ENCODE data around the gene SRM. TPM values are rescaled to one million over a fixed set of nuclear protein-coding genes. Genes with fewer than 3 reads are reported as not detected.
"Not testable (repeated sequence)": the region's sequence is repeated elsewhere in the genome, so short reads cannot be mapped to it uniquely, and the experiment has no call there.

SRM gene
- total and polyA plus RNA-seq, 8 donors = 35.2 to 123 (median 55.1) TPM

GRCh38 chr1:11105586-11105985, 45.8 kb upstream of the SRM start:
- ATAC-seq (no peak), DNase-seq (no peak)
- TF ChIP-seq CTCF (IDR thresholded peaks at IDR 0.05) = no peak

GRCh38 chr1:11101347-11101746, 41.5 kb upstream of the SRM start:
- TF ChIP-seq CTCF (IDR thresholded peaks at IDR 0.05) = no peak
- H3K27ac ChIP-seq = no peak overlapping the region

More at GRCh38 chr1:11105586-11105985, 45.8 kb upstream of the SRM start:
- no peaks in the 10 kb centered on the region for H3K27me3 ChIP-seq
- H3K36me3 ChIP-seq = peaks cover 0 to 57% of the 10 kb centered on the region in 2 donors
- H3K9me3 ChIP-seq = no peaks in the 10 kb centered on the region
- H3K4me1 ChIP-seq = no peaks in the 10 kb centered on the region
- H3K27ac ChIP-seq = no peak overlapping the region
- no peak overlapping the region for H3K4me3 ChIP-seq
- intact Hi-C loops (cut with DNase I) = no loop called here

GRCh38 chr1:11100806-11101205, 41.0 kb upstream of the SRM start:
- H3K27me3 ChIP-seq; H3K4me3 ChIP-seq; ATAC-seq; H3K9me3 ChIP-seq; H3K27ac ChIP-seq; intact Hi-C loops (cut with DNase I); DNase-seq: not testable (repeated sequence)
- Histone ChIP-seq H3K4me1 (peaks cover 9 to 19% of the 10 kb centered on the region in 2 donors), H3K36me3 (peaks cover 0 to 33% of the 10 kb centered on the region in 2 donors)

More at GRCh38 chr1:11101347-11101746, 41.5 kb upstream of the SRM start:
- peaks cover 9 to 19% of the 10 kb centered on the region in 2 donors for H3K4me1 ChIP-seq
- H3K4me3 ChIP-seq = no peak overlapping the region
- ATAC-seq (no peak), DNase-seq (no peak)
- H3K27me3 ChIP-seq = no peaks in the 10 kb centered on the region
- intact Hi-C loops (cut with DNase I) = no loop called here
- H3K36me3 ChIP-seq = peaks cover 0 to 33% of the 10 kb centered on the region in 2 donors
- no peaks in the 10 kb centered on the region for H3K9me3 ChIP-seq

- H3K4me1 ChIP-seq = peaks cover 9 to 19% of the 10 kb centered on the region in 2 donors
- ATAC-seq (no peak), DNase-seq (no peak)
- H3K4me3 ChIP-seq = peak overlapping the region; percentile 69 to 100
- H3K27ac ChIP-seq = peak overlapping the region; percentile 79 to 81
- TF ChIP-seq CTCF (IDR thresholded peaks at IDR 0.05) = no peak
- H3K36me3 ChIP-seq = peaks cover 0 to 33% of the 10 kb centered on the region in 2 donors
- H3K27me3 ChIP-seq = no peaks in the 10 kb centered on the region
- intact Hi-C loops (cut with DNase I) = no loop called here
- H3K9me3 ChIP-seq = no peaks in the 10 kb centered on the region
These were observed 40.3 kb upstream of the SRM start for GRCh38 chr1:11100149-11100493.

GRCh38 chr1:11099310-11100148, 39.7 kb upstream of the SRM start, which contains the start of gene EXOSC10:
TSS of gene EXOSC10 (minus strand) at chr1:11099869. CDS start at chr1:11099831, 38 bp downstream.
- peak within 1 kb of the TSS; percentile 79 to 81 for H3K27ac ChIP-seq
- no peak for TF ChIP-seq CTCF (IDR thresholded peaks at IDR 0.05)
- peaks cover 9 to 19% of the 10 kb centered on the region in 2 donors for H3K4me1 ChIP-seq
- H3K36me3 ChIP-seq = peaks cover 0 to 35% of the 10 kb centered on the region in 2 donors
- DNase-seq (peak; percentile 89 to 99 (median 94)), ATAC-seq (peak; percentile 98)
- no peaks in the 10 kb centered on the region for H3K27me3 ChIP-seq
- no peaks in the 10 kb centered on the region for H3K9me3 ChIP-seq
- intact Hi-C loops (cut with DNase I) = no loop called here
- H3K4me3 ChIP-seq = peak within 1 kb of the TSS; percentile 69 to 100

Data from left lung (tissue), 10 donors.